Transverse colon (tissue), 3 donors: ENCODE data around the gene FAR2.

Experiments used
- CTCF ChIP-seq, 5 experiments: fragments of 200-600 bp in 3 of 5; fragments of 450-650 bp in 2 of 5; sonication (generic) in 3 of 5; IDR thresholded peaks; 1 replicate in 2 of 5; 2 replicates in 3 of 5; pipeline ENCODE4 v1.5.1; 2016 to 2017; ENCODE audit warnings: antibody characterized with exemption in 5 of 5, inconsistent platforms in 3 of 5, mild to moderate bottlenecking in 2 of 5, moderate library complexity in 1 of 5
- EP300 ChIP-seq: sonication (generic); formaldehyde crosslinking; IDR thresholded peaks from one replicate; pipeline ENCODE4 v1.6.1; 2017; ENCODE audit warnings: antibody characterized with exemption, low read depth
- POLR2A ChIP-seq: fragments of 450-650 bp; IDR thresholded peaks from one replicate; pipeline ENCODE4 v1.6.1; 2016; ENCODE audit warnings: antibody characterized with exemption, mild to moderate bottlenecking, moderate library complexity

DNA sequence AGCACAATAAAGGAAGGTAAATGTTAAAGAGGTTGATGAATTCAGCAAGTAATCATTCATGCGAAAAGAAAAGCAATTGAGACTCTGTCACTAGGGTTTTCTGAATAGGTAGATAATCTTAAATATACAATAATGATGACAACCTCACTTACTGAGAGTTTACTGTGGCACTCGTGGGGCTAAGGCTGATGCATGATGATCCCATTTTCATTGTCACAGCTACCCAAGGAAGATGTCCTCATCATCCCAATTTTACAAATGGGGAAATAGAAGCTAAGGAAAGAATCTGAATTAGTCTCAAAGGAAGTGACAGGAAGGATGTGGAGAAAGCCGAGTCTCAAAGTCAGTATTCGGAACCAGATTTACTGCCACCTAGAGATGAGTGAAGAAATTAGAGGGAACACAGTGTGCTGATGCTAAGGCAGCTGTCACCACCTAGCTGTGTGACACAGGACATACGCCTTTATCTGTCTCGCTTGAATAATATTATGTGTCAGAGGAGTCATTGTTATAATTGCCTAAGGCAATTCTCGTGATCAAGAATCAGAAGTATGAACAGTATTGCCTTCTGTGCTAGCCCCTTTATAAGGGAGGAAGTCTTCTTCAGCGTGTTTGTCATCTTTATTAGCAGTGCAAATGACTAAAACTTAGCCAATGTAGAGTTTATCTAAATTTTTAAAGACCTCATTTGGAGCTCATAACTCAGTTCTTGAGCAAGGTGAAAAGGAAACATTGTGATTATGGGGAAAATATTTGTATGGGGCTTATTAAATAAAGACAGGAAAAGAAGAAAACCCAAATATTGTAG lies 168.7 kb downstream of the FAR2 start:
- peak; percentile 67 to 95 (median 75) for TF ChIP-seq CTCF (IDR thresholded peaks at IDR 0.05)
- TF ChIP-seq POLR2A = no peak
- TF ChIP-seq EP300 = no peak
